GM18526 (cell line): Measurements from ENCODE around the gene SYNE1.

Source experiments
- POLR2A ChIP-seq: IDR thresholded peaks from 3 replicates; pipeline ENCODE4 v1.6.1; 2011; ENCODE audit not compliant: insufficient read length; ENCODE audit errors: extremely low read depth

Gene SYNE1

DNA sequence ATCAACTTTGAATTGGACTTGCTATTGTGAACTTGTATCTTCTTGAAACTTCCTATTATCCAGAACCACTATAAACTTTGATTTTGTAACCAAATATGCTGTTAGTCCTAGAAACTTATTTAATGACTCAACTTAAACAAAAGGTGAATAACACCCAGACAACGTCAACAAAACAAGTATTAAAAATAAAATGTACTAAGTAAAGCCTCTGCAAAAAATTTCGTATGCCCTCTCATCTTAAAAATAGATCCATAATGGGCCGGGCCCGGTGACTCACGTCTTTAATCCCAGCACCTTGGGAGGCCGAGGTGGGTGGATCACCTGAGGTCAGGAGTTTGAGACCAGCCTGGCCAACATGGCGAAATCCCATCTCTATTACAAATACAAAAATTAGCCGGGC, 428.0 kb downstream of the SYNE1 start:
- no peak for TF ChIP-seq POLR2A

DNA sequence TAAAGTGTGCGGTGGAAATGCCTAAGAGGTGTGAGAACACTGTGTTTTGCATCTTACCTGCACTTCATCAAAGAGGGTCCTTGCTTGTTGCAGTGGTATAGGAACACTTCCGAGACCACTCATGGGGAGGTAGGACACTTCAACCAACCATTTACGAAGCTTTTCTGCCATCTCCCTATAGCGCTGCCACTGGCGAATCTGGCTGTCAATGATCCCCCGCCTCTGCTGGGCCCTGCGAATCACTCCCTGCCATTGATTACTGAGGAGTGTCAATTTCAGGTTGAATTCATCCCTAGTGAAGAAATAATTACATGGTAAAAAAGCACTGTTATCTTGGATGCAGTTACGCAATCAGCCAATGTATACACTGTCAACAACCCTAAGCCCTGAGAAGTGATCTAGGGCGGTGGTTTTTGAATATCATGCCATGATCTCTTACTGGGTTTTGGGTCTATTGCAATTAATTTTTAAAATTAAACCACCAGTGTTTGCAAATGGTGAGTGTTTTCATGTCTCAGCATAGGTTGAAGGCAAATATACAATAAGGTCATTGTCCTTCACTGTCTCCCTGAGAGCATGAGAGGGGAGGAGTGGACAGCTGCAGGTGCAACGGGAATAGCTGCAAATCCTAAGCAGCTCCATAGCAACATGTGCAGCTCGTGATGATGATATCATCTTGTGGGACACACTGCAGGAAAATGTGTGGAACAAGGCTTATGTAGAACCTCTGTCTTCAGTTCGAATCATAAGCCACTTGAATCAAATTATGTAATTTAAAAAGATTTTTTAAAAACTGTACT, 429.0 kb downstream of the SYNE1 start:
- no peak for TF ChIP-seq POLR2A

DNA sequence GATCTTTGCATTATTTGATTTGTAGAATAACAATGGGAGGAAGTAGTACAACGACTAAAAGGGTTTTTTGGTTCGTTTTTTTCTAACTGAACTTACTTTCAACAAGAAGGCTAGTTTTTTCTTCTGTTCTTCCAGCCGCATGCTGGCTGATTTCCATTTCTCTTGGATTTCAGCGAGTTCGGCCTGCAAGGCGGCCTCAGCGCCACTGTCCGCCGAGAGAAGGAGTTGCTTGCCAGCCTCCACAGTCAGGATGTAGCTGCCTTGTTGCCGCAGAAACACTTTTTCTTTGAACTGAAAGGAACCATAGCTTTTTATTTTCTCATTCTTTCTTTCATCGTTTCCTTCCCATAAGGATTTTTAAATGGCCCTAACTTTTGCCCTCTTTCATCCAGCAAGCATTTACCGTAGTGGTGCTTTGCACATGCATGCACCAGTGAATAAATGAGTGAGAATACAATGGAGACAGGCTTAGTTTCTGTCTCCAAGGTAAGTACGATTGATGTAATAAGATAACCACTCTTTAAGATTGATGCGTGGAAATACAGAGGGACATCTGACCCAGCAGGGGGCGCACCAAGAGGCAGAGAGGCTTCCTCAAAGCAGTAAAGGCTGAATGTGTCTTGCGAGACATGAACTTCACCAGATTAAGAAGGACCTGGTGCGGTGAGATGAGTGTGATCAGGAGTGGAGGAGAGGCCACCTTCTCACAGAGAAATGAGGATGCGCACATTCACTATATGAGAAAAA, 430.9 kb downstream of the SYNE1 start:
- no peak for TF ChIP-seq POLR2A

DNA sequence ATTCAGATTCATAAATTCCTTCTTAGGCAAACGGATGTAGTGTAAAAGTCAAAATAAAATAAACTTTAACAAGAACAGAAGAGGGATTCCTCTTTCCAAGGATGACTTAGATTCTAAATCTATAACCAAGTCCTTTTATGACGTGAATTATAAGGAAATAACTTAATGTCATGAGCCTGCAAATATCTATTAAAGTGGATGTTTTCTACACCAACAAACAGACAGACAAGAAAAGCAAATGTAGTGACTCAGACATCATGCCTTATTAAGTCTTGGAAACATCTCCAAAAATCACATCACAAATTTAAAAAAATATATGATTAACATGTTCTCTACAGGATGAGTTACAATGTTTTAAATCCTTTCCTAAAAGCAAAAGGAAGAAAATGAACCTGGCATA, 432.6 kb downstream of the SYNE1 start:
- TF ChIP-seq POLR2A = no peak

DNA sequence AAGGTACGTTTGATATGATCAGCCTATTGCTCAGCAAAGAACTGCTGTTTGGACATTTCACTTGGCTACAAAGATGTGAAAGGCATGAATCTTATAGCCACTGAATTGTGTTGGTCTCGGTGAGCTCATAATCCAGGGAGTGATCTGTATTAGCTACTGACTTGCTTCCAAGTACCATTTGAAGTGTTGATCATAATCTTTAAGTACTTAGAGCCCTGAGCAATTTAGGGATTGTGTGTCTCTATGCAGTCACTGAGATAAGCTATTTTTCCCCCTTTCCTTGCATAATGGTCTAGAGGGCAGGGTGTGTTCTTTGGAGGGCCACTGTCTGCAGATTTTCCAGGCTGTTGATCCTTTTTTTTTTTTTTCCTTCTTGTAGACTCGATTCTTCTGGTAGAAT, 436.0 kb downstream of the SYNE1 start:
- no peak for TF ChIP-seq POLR2A

DNA sequence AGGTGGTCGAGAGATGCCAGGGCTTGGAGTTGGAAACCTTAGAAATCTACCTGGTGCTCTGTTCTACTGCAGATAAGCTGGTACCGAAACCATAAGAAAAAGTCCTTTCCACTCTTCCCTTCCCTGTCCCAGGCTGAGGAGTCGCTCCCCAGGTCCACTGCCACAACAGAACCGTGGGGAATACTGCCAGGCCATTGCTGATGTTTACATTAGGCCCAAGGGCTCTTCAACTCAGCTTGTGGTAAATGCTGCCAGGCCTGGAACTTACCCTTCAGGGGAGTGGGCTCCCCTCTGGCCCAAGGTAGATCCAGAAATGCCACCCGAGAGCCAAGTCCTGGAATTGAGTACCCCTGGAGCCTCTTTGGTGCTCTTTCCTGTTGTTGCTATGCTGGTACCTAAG, 441.3 kb downstream of the SYNE1 start:
- TF ChIP-seq POLR2A = no peak

DNA sequence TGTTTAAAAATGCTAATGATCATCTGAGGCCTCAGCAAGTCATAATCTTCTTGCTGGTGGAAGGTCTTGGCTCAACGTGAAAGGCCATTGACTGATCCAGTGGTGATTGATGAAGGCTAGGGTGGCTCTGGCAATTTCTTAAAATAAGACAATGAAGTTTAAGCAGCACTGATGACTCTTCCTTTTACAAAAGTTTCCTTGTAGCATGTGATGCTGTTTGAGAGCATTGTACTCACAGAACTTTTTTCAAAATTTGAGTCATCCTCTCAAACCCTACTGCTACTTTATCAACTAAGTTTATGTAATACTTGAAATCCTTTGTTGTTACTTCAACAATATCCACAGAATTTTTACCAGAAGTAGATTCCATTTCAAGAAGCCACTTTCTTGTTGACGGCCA, 447.4 kb downstream of the SYNE1 start:
- no peak for TF ChIP-seq POLR2A

DNA sequence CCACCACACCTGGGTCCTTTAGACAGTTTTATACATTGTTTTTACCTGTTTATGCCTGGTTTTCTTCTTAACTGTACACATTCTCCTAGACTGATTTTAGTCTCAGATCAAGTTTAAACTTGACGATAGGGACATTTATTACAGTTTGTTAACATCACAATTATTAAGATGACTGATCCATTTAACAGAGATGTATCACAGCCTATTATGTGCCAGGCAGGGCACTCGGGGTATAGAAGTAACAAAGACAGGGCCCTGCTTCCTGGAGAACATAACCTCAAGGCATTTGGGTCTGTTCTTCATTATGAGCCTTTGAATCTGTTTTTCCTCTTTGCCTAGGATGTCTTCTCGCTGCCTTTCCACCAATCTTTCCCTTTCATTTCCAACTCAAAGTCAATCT, 449.2 kb downstream of the SYNE1 start:
- TF ChIP-seq POLR2A = no peak

DNA sequence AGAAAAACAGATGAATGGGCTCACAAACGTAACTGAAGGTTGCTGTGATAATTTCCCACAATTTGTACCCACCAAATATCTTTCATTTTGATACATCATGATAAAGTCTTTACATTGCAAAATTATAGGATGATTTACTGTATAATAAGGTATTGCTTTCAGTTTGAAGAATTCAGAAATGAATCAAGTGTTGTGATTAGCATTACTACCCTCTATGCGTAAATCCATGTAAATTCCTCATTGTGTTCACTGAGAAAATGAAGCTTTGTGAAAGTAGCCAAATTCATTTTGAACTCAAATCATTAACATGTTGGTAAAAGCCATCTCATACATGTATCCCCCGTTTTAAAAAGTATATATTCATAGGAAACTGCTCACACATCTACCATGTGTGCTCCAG, 450.3 kb downstream of the SYNE1 start:
- TF ChIP-seq POLR2A = no peak

DNA sequence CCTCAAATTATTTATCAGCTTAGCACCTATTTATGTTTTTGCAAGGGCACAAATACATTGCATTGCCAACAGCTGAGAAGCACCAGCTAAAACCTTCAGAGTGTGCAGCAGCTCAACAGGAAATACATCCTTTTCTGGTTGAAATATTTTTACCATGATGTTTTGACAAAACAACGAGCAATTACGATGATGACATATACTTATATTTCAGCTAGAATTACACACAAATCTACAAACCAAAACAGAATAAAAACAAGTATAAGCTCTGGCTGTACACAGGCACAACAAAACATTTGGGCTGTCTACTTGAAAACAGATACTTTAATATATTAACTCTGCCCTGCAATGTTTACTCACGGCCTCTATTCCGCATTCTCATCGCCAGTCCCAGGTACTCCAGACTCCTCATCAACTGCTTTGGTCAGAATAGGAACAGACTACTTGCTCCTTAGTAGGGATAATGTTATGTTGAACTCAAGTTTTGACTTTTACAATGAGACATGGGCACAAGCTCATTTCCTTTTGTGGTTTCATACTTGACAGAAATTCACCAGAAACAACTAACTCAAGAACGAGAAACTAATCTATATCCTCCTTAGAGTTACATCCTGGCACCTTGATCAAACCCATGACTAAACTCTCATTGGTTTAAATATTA, 452.1 kb downstream of the SYNE1 start:
- TF ChIP-seq POLR2A = no peak

DNA sequence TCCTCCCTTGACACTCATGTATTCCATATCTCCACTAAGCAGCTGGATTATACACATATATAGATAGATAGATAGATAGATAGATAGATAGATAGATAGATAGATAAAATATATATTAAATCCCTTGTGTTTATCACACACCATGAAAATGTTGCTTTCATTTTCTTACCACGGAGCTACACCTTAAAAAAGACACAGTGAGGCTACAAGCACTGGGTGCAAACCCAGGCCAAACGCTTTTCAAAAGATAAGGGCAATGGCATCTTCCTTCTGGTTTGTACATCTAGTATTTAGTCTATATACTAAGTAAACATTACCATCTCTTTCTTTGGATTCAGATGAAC, 452.6 kb downstream of the SYNE1 start:
- TF ChIP-seq POLR2A = no peak

DNA sequence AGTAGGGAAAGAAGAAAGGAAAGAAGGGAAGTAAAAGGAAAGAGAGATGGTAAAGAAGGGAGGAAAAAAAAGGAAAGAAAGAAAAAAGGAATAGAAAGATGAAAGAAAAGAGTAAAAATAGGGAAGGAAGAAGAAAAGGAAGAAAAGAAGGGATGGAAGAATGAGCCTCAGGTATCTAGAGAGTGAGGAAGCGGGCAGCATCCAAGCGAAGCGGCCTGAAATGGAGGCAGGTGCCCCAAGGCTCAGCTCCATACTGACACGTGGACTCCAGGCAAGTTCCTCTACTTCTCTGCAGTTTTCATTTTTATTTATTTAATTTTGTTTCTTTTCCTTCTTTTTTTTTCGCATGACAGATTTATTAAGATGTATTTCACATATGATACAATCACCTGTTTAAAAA, 456.6 kb downstream of the SYNE1 start:
- TF ChIP-seq POLR2A = no peak

DNA sequence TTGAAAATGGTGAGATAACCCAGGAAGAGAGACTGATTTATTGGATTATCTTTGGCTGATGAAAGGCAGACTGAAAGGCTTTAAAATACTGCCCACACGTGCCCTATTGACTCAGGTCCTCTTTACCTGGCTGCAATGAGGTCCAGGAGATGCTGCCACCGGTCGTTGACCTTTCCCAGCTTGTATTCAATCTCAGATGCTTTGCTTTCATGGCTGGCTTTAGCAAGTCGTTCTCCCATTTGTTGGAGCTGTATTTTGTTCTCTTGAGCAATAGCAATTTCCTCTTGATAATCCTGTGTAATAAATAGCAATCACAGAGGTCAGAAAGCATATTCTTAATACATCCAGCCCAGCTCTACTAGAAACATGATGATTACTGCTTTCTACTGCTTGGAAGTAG, 460.9 kb downstream of the SYNE1 start:
- no peak for TF ChIP-seq POLR2A

DNA sequence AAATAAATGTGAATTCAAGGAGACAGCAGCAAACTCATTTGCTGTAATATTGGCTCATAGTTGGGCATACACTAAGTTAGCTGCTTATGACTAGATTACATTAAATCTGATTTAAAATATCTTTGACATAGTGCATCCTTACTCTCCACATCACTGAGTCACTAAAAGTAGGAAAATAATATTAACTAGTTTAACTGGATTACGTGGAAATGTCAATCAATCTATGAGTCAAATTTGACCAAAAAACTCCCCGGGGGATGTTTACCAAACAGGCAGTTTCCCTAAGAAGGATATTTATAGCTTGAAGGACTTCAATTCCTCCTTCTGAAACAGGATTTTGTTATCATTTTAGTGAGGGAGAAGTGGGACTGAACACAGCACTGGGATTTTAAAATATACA, 463.2 kb downstream of the SYNE1 start:
- no peak for TF ChIP-seq POLR2A

DNA sequence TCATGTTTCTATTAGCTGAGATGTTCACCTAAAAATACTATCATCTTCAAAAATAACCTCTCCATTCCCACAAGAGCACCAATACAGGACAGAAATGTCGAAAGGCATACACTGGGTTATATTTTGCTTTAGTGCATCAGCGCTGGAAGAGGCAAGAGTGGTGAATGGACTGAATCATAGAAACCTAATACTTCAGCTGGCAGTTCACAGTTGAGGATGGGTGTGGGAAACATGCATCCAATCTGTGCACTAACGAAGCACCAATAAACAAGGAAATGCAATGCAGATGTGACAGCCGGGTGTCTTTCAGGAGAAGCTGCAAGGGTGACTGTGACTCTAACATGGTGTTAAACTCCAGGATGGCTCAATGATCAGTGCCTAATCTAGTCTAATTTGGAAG, 463.8 kb downstream of the SYNE1 start:
- TF ChIP-seq POLR2A = no peak
